ENCODE results near the gene C1QTNF8. TPM values are rescaled to one million over a fixed set of nuclear protein-coding genes. Genes with fewer than 3 reads are reported as not detected.

Gene C1QTNF8
- total and polyA plus RNA-seq, 4 donors, result not detected

DNA sequence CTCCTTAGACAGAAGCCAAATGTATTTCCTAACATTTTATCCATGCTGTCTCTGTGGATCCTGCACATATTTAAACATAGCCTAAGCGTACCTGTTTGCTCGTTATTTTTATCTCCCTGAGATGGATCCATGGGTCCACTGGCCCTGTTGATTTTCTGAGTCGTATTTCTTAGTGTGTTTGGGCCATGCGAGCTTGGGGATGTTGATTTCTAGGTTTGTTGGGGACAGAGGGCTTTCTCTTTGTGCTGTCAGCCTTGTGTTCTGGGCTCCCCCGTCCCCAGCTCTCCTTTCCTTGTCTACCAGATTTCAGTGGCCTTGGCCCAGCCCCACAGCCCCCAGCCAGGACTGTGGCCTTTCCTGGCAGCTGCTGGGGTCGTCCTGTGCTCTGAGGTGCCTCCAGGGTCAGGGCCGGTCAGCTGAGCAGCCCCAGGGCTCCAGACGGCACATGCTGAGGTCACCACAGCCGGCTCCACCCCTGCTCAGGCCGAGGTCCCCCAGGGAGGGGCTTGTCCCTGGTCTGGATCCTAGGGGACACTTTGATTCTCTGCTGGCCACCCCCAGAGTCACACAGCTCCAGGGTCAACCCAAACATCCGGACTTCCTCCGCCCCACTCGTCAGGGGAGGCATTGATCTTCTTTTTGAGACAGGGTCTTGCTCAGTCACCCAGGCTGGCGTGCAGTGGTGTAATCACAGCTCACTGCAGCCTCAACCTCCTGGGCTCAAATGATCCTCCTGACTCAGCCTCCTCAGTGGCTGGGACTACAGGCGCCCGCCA, 19.1 kb downstream of the C1QTNF8 start:
- Histone ChIP-seq H3K9ac (ENCODE audit: low read depth in 1 of 2, low read length in 2 of 2) (no peak overlapping the region), H3K27ac (ENCODE audit: low read depth in 1 of 2, low read length in 2 of 2) (no peak overlapping the region), H3K4me1 (ENCODE audit: control insufficient read depth in 4 of 4, insufficient read depth in 4 of 4, low read length in 3 of 4) (peaks cover 20 to 46% (median 30%) of the 10 kb centered on the region in 4 donors), H3K9me3 (ENCODE audit: control insufficient read depth in 4 of 4, low read length in 3 of 4) (no peaks in the 10 kb centered on the region), H3K27me3 (ENCODE audit: control insufficient read depth in 4 of 4, insufficient read depth in 4 of 4, low read length in 3 of 4) (peaks cover 0 to 28% (median 0%) of the 10 kb centered on the region in 4 donors), H3K4me3 (ENCODE audit: low read depth in 1 of 3, low read length in 3 of 3) (no peak overlapping the region), H3K36me3 (ENCODE audit: control insufficient read depth in 4 of 4, insufficient read depth in 3 of 4, low read depth in 1 of 4, low read length in 3 of 4) (no peaks in the 10 kb centered on the region)
- TF ChIP-seq, protein P1, sequence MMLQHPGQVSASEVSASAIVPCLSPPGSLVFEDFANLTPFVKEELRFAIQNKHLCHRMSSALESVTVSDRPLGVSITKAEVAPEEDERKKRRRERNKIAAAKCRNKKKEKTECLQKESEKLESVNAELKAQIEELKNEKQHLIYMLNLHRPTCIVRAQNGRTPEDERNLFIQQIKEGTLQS (IDR thresholded peaks at IDR 0.05), result no peak
- TF ChIP-seq, protein P2, sequence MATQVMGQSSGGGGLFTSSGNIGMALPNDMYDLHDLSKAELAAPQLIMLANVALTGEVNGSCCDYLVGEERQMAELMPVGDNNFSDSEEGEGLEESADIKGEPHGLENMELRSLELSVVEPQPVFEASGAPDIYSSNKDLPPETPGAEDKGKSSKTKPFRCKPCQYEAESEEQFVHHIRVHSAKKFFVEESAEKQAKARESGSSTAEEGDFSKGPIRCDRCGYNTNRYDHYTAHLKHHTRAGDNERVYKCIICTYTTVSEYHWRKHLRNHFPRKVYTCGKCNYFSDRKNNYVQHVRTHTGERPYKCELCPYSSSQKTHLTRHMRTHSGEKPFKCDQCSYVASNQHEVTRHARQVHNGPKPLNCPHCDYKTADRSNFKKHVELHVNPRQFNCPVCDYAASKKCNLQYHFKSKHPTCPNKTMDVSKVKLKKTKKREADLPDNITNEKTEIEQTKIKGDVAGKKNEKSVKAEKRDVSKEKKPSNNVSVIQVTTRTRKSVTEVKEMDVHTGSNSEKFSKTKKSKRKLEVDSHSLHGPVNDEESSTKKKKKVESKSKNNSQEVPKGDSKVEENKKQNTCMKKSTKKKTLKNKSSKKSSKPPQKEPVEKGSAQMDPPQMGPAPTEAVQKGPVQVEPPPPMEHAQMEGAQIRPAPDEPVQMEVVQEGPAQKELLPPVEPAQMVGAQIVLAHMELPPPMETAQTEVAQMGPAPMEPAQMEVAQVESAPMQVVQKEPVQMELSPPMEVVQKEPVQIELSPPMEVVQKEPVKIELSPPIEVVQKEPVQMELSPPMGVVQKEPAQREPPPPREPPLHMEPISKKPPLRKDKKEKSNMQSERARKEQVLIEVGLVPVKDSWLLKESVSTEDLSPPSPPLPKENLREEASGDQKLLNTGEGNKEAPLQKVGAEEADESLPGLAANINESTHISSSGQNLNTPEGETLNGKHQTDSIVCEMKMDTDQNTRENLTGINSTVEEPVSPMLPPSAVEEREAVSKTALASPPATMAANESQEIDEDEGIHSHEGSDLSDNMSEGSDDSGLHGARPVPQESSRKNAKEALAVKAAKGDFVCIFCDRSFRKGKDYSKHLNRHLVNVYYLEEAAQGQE (IDR thresholded peaks at IDR 0.05), result no peak
- TF ChIP-seq HNF4A (conservative IDR thresholded peaks at IDR 0.05) (no peak), NR2F2 (IDR thresholded peaks at IDR 0.05) (no peak), RAD21 (IDR thresholded peaks at IDR 0.05) (no peak), HNF4G (IDR thresholded peaks at IDR 0.05) (no peak), RXRA (IDR thresholded peaks at IDR 0.05) (no peak), JUND (IDR thresholded peaks at IDR 0.05) (no peak), FOXA1 (IDR thresholded peaks at IDR 0.05) (no peak), FOXA2 (IDR thresholded peaks at IDR 0.05) (no peak), EGR1 (IDR thresholded peaks at IDR 0.05; ENCODE audit: low read depth in 2 of 2) (no peak), TAF1 (conservative IDR thresholded peaks at IDR 0.05) (no peak), GABPA (IDR thresholded peaks at IDR 0.05 in 1 of 2, conservative IDR thresholded peaks at IDR 0.05 in 1 of 2) (no peak), YY1 (IDR thresholded peaks at IDR 0.05) (no peak), SP1 (IDR thresholded peaks at IDR 0.05) (no peak)
- TF ChIP-seq, protein P3, sequence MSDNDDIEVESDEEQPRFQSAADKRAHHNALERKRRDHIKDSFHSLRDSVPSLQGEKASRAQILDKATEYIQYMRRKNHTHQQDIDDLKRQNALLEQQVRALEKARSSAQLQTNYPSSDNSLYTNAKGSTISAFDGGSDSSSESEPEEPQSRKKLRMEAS (IDR thresholded peaks at IDR 0.05), result no peak
- TF ChIP-seq, protein P4, sequence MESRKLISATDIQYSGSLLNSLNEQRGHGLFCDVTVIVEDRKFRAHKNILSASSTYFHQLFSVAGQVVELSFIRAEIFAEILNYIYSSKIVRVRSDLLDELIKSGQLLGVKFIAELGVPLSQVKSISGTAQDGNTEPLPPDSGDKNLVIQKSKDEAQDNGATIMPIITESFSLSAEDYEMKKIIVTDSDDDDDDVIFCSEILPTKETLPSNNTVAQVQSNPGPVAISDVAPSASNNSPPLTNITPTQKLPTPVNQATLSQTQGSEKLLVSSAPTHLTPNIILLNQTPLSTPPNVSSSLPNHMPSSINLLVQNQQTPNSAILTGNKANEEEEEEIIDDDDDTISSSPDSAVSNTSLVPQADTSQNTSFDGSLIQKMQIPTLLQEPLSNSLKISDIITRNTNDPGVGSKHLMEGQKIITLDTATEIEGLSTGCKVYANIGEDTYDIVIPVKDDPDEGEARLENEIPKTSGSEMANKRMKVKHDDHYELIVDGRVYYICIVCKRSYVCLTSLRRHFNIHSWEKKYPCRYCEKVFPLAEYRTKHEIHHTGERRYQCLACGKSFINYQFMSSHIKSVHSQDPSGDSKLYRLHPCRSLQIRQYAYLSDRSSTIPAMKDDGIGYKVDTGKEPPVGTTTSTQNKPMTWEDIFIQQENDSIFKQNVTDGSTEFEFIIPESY (IDR thresholded peaks at IDR 0.05), result no peak
- TF ChIP-seq, protein P5, sequence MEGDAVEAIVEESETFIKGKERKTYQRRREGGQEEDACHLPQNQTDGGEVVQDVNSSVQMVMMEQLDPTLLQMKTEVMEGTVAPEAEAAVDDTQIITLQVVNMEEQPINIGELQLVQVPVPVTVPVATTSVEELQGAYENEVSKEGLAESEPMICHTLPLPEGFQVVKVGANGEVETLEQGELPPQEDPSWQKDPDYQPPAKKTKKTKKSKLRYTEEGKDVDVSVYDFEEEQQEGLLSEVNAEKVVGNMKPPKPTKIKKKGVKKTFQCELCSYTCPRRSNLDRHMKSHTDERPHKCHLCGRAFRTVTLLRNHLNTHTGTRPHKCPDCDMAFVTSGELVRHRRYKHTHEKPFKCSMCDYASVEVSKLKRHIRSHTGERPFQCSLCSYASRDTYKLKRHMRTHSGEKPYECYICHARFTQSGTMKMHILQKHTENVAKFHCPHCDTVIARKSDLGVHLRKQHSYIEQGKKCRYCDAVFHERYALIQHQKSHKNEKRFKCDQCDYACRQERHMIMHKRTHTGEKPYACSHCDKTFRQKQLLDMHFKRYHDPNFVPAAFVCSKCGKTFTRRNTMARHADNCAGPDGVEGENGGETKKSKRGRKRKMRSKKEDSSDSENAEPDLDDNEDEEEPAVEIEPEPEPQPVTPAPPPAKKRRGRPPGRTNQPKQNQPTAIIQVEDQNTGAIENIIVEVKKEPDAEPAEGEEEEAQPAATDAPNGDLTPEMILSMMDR (IDR thresholded peaks at IDR 0.05; ENCODE audit: low read depth, low read length, missing input control), result no peak
- 32% methylated on average over 16 of the region's 16 CpGs for WGBS
- DNase-seq (ENCODE audit: low spot score), result no peak

All from liver (tissue), 9 donors.